Omental fat pad (tissue), 4 donors: ENCODE measurements around the gene FGF9. TPM values are rescaled to one million over a fixed set of nuclear protein-coding genes. Genes with fewer than 3 reads are reported as not detected.
A peak's percentile ranks its signal among the peaks of the same experiment; 100 is the strongest.

ENCODE experiments used
- ATAC-seq: fragments of 150-250 bp; one replicate; pipeline ENCODE4 v1.9.1; 2016; ENCODE audit warnings: mild to moderate bottlenecking, moderate library complexity; ENCODE audit not compliant: low FRiP score
- DNase-seq: peaks from one replicate; pipeline ENCODE4 v3.0.0-alpha.2; 2019; ENCODE audit warnings: low spot score
- total RNA-seq, 4 donors: library from RNA; depleted of rRNA; stranded (reverse); fragments of >200 nt; gene quantifications; one replicate each; pipeline ENCODE4 v1.1.0, GENCODE V29; 2016
- TF ChIP-seq, protein P1 (sequence below), 3 donors: fragments of 450-650 bp; IDR thresholded peaks; one replicate each; pipeline ENCODE4 v1.5.1; 2016 to 2017; ENCODE audit warnings: antibody characterized with exemption in 3 of 3, mild to moderate bottlenecking in 3 of 3, moderate library complexity in 2 of 3

FGF9 gene
- total RNA-seq, 4 donors from 2014 or later = 0.16 to 5.3 (median 1.6) TPM

DNA sequence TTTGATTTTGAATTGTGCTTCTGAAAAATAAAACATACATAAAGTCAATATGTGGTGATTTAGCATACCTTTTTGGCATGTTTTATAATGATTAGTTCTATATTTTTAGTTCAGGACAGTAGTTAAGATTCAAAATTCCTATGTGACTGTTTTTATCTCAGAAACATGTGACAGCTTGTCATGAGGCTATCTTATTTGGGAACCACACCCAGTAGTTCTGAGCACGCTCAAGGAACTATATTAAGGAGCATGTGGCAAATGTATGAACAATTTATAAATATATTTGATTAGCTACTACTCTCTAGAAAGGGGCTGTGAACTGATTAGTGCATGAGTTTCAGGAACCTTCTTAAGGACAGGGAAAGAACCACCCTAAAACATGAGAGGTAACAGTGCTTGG is 38.8 kb downstream of the FGF9 start:
- TF ChIP-seq, protein P1, sequence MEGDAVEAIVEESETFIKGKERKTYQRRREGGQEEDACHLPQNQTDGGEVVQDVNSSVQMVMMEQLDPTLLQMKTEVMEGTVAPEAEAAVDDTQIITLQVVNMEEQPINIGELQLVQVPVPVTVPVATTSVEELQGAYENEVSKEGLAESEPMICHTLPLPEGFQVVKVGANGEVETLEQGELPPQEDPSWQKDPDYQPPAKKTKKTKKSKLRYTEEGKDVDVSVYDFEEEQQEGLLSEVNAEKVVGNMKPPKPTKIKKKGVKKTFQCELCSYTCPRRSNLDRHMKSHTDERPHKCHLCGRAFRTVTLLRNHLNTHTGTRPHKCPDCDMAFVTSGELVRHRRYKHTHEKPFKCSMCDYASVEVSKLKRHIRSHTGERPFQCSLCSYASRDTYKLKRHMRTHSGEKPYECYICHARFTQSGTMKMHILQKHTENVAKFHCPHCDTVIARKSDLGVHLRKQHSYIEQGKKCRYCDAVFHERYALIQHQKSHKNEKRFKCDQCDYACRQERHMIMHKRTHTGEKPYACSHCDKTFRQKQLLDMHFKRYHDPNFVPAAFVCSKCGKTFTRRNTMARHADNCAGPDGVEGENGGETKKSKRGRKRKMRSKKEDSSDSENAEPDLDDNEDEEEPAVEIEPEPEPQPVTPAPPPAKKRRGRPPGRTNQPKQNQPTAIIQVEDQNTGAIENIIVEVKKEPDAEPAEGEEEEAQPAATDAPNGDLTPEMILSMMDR (IDR thresholded peaks at IDR 0.05) = no peak
- no peak for ATAC-seq
- no peak for DNase-seq

DNA sequence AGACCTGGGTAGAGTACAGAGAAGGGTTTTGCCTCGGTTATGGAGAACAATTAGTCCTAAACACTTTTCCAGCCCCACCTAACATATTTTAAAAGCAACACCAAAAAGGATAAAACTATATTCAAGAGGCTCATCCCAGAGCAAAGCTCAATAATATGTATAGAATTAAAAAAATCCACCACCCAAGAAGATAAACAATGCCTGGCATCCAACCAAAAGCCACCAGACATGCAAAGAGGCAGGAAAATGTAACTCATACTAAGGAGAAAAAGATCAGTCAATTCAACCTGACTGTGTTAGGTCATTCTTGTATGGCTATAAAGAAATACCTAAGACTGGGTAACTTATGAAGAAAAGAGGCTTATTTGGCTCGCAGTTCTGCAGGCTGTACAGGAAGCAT is 39.3 kb downstream of the FGF9 start:
- TF ChIP-seq, protein P1 (IDR thresholded peaks at IDR 0.05) = no peak
- ATAC-seq (no peak), DNase-seq (no peak)

DNA sequence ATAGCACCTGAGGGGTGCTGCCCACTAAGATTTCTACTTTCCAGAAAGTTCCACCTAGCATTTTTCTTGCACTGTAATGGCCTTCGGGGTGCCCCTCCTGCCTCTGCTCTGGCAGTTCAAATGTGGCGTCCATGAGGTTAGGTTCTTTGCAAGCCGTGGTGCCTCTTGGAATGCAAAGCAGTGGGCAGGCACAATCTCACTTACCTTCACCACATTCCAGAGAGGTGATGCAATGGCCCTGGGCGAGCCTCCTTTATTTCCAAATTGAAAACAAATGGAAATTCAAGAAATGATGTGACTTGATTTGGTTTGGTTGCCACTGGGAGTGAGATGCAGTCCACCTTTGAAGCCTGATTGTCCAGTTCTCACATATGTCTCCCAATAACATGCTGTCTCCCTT is 46.9 kb downstream of the FGF9 start:
- ATAC-seq (no peak), DNase-seq (no peak)
- TF ChIP-seq, protein P1 (IDR thresholded peaks at IDR 0.05) = no peak

DNA sequence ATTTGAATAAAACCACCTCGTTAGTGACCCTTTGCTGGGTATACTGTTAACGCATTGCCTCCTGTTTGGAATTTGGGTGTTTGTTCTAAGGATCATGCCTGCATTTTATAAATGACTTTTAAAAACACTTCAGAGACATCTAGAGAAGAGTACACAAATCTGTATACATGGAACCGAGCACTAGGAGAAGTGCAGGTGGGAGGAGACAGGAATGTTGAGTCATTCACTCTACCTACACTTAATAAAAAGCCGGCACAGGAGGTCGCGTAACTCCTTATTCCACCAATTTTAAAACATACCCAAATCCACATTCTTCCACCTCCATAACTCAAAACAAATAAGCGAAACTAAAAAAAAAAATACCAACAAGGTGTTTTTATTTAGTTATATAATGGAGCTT is 48.6 kb downstream of the FGF9 start:
- DNase-seq (no peak), ATAC-seq (no peak)
- TF ChIP-seq, protein P1 (IDR thresholded peaks at IDR 0.05) = no peak

DNA sequence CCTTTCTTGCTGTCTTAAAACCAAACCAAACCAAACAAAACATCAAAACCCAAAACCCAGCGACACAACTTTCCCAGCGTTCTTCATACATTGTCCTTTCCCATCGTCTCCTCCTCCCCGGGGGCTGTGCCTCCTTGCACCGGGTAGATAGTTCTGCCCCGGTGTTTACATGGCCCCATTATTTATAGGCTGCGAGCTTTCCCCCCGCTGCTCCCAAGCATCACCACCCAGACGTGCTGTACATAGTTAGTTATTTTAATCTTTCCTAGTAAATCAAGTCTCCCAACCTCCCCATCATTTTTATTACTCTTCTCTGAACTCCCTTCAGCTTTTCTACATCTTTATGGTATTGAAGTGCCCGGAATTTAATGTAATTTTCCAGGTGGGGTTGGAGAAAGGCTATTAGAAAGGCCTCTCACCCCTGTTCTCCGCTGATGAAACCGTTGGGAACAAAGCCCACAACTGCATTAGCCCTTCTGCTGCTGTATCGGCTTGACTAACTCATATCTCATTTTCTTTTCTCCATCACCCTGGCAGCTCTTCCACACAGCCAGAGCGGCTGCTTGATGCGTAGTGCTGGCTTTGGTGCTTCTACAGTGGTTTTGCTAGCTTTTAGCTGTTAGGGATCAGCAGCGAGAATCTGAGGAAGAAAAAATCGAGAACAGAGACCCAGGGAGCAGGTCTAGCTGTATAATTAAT is 53.1 kb downstream of the FGF9 start:
- peak; percentile 57 for ATAC-seq
- TF ChIP-seq, protein P1 (IDR thresholded peaks at IDR 0.05) = no peak
- no peak for DNase-seq

DNA sequence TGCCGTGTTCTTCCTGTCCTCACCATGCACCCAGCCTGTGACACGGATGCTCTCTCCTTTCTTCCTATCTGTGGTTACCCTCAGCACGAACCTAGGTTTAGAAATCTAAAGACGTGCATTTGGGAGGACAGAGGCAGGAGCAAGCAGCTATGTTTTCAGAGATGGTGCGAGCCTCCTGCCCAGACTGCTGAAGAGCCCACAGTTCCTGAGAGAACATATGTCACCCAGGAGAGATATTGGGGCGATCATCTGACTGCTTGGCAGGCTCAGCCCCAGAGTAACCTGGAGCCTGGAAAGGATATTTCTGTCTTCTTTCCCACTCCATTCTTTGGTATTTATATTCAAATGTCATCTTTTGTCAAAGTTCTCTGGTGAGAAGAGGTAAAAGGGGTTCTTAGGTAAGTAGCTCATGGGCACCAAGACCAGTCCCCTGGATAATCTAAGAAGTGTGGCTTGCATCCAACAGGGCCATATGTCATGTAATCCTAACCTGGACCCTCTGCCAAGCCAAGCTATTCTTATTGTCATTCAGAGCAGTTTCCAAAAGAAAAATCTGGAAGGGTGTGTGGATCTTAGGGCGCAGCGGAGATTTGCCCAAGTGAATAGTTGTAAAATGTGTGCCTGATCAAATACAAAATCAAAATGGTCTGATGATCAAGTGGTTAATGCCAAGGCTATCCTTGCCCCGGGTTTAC is 59.5 kb downstream of the FGF9 start:
- ATAC-seq (no peak), DNase-seq (no peak)
- TF ChIP-seq, protein P1 (IDR thresholded peaks at IDR 0.05) = no peak
